ENCODE data around the gene TCP11.

DNA sequence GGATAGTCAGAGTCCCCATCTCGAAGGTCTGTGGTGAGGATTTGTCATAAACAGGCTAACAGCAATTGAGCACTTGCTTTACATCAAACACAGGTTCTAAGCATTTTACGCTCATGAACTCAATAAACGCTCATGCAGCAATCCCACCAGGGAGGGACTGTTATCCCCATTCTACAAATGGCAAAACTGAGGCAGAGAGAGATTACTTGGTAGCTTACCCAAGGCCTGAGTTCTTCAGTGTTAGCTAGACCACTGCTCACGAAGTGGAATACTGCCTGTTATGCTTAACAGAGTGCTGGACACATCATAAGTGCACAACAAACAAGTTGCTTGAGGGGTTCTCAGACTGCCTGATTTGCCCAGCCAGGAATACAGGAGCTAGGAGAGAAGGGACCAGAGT lies 23.7 kb upstream of the TCP11 start:
- TF ChIP-seq TCF12 (IDR thresholded peaks at IDR 0.05) (no peak), GABPA (IDR thresholded peaks at IDR 0.05; ENCODE audit: low read depth) (no peak), POLR2AphosphoS5 (IDR thresholded peaks at IDR 0.05; ENCODE audit: low read depth, low read length) (no peak)
- TF ChIP-seq, protein P1, sequence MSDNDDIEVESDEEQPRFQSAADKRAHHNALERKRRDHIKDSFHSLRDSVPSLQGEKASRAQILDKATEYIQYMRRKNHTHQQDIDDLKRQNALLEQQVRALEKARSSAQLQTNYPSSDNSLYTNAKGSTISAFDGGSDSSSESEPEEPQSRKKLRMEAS (IDR thresholded peaks at IDR 0.05; ENCODE audit: low read depth): no peak

Measured in SK-N-SH (cell line).